ENCODE results near the gene GALP.
A peak's percentile ranks its signal among the peaks of the same experiment; 100 is the strongest.
"Not testable (repeated sequence)": the region's sequence is repeated elsewhere in the genome, so short reads cannot be mapped to it uniquely, and the experiment has no call there.

The GALP gene

GRCh38 chr19:56159622-56160271 is 16.1 kb upstream of the GALP start:
- Mint-ChIP-seq H3K4me1 (peaks cover 6% of the 10 kb centered on the region), H3K4me3 (no peak overlapping the region), H3K27ac (no peak overlapping the region), H3K36me3 (peaks cover 9% of the 10 kb centered on the region), H3K9me3 (no peaks in the 10 kb centered on the region), H3K27me3 (no peaks in the 10 kb centered on the region)

- no peak overlapping the region for H3K27ac Mint-ChIP-seq
- no peak overlapping the region for H3K4me3 Mint-ChIP-seq
- peaks cover 2% of the 10 kb centered on the region for H3K27me3 Mint-ChIP-seq
- H3K36me3 Mint-ChIP-seq = peaks cover 9% of the 10 kb centered on the region
- H3K9me3 Mint-ChIP-seq = no peaks in the 10 kb centered on the region
- H3K4me1 Mint-ChIP-seq = peaks cover 6% of the 10 kb centered on the region
Observed at GRCh38 chr19:56161534-56161933, 14.3 kb upstream of the GALP start.

GRCh38 chr19:56162258-56162657 is 13.6 kb upstream of the GALP start:
- Mint-ChIP-seq H3K4me3 (no peak overlapping the region), H3K36me3 (peaks cover 9% of the 10 kb centered on the region)

GRCh38 chr19:56163097-56163496 is 12.7 kb upstream of the GALP start:
- peak overlapping the region; percentile 79 for H3K27ac Mint-ChIP-seq
- peaks cover 6% of the 10 kb centered on the region for H3K4me1 Mint-ChIP-seq

More at GRCh38 chr19:56162258-56162657, 13.6 kb upstream of the GALP start:
- H3K4me1 Mint-ChIP-seq = peaks cover 6% of the 10 kb centered on the region
- no peaks in the 10 kb centered on the region for H3K9me3 Mint-ChIP-seq
- peak overlapping the region; percentile 46 for H3K27ac Mint-ChIP-seq
- H3K27me3 Mint-ChIP-seq = peaks cover 2% of the 10 kb centered on the region

GRCh38 chr19:56167064-56167578 is 8.7 kb upstream of the GALP start:
- no peaks in the 10 kb centered on the region for H3K9me3 Mint-ChIP-seq

More at GRCh38 chr19:56163097-56163496, 12.7 kb upstream of the GALP start:
- H3K27me3 Mint-ChIP-seq = peaks cover 2% of the 10 kb centered on the region
- no peaks in the 10 kb centered on the region for H3K9me3 Mint-ChIP-seq
- H3K36me3 Mint-ChIP-seq = peaks cover 9% of the 10 kb centered on the region
- H3K4me3 Mint-ChIP-seq = no peak overlapping the region

GRCh38 chr19:56170261-56170660 is 5.5 kb upstream of the GALP start:
- Mint-ChIP-seq H3K4me3 (no peak overlapping the region), H3K27me3 (peaks cover 2% of the 10 kb centered on the region), H3K4me1 (peaks cover 3% of the 10 kb centered on the region), H3K27ac (no peak overlapping the region), H3K9me3 (no peaks in the 10 kb centered on the region), H3K36me3 (no peaks in the 10 kb centered on the region)

More at GRCh38 chr19:56167064-56167578, 8.7 kb upstream of the GALP start:
- Mint-ChIP-seq H3K27ac (no peak overlapping the region), H3K36me3 (no peaks in the 10 kb centered on the region), H3K4me3 (no peak overlapping the region), H3K27me3 (peaks cover 3% of the 10 kb centered on the region), H3K4me1 (peaks cover 6% of the 10 kb centered on the region)

- no peaks in the 10 kb centered on the region for H3K36me3 Mint-ChIP-seq
Observed at GRCh38 chr19:56174086-56174485, 1.7 kb upstream of the GALP start.

GRCh38 chr19:56174550-56174949 is 1.3 kb upstream of the GALP start:
- no peaks in the 10 kb centered on the region for H3K36me3 Mint-ChIP-seq
- peaks cover 3% of the 10 kb centered on the region for H3K4me1 Mint-ChIP-seq
- H3K4me3 Mint-ChIP-seq = no peak overlapping the region
- H3K9me3 Mint-ChIP-seq = no peaks in the 10 kb centered on the region
- H3K27ac Mint-ChIP-seq = no peak overlapping the region
- peaks cover 2% of the 10 kb centered on the region for H3K27me3 Mint-ChIP-seq

More at GRCh38 chr19:56174086-56174485, 1.7 kb upstream of the GALP start:
- H3K9me3 Mint-ChIP-seq = no peaks in the 10 kb centered on the region
- H3K27ac Mint-ChIP-seq = no peak overlapping the region
- no peak overlapping the region for H3K4me3 Mint-ChIP-seq
- peaks cover 2% of the 10 kb centered on the region for H3K27me3 Mint-ChIP-seq
- H3K4me1 Mint-ChIP-seq = peaks cover 3% of the 10 kb centered on the region

- H3K27me3 Mint-ChIP-seq, H3K4me3 Mint-ChIP-seq, H3K36me3 Mint-ChIP-seq, H3K27ac Mint-ChIP-seq, H3K9me3 Mint-ChIP-seq, H3K4me1 Mint-ChIP-seq: not testable (repeated sequence)
Observed at GRCh38 chr19:56176310-56176709, 502 bp downstream of the GALP start.

- H3K4me3 Mint-ChIP-seq = no peak overlapping the region
- no peak overlapping the region for H3K27ac Mint-ChIP-seq
- H3K4me1 Mint-ChIP-seq = peaks cover 1% of the 10 kb centered on the region
- H3K9me3 Mint-ChIP-seq = no peaks in the 10 kb centered on the region
- no peaks in the 10 kb centered on the region for H3K27me3 Mint-ChIP-seq
- no peaks in the 10 kb centered on the region for H3K36me3 Mint-ChIP-seq
Observed at GRCh38 chr19:56176881-56177280, 1.1 kb downstream of the GALP start.

GRCh38 chr19:56177564-56178243 is 1.9 kb downstream of the GALP start:
- Mint-ChIP-seq H3K27me3 (no peaks in the 10 kb centered on the region), H3K4me3 (no peak overlapping the region), H3K36me3 (no peaks in the 10 kb centered on the region), H3K27ac (no peak overlapping the region), H3K4me1 (no peaks in the 10 kb centered on the region), H3K9me3 (no peaks in the 10 kb centered on the region)

- Mint-ChIP-seq H3K27me3 (peaks cover 8% of the 10 kb centered on the region), H3K4me1 (peaks cover 6% of the 10 kb centered on the region), H3K27ac (no peak overlapping the region), H3K4me3 (no peak overlapping the region), H3K9me3 (no peaks in the 10 kb centered on the region), H3K36me3 (no peaks in the 10 kb centered on the region)
Observed at GRCh38 chr19:56189785-56190184, 14.0 kb downstream of the GALP start.

- H3K9me3 Mint-ChIP-seq = no peaks in the 10 kb centered on the region
- H3K27me3 Mint-ChIP-seq = peaks cover 5% of the 10 kb centered on the region
- H3K4me1 Mint-ChIP-seq = no peaks in the 10 kb centered on the region
- no peak overlapping the region for H3K27ac Mint-ChIP-seq
- H3K4me3 Mint-ChIP-seq = no peak overlapping the region
- no peaks in the 10 kb centered on the region for H3K36me3 Mint-ChIP-seq
Observed at GRCh38 chr19:56191115-56191514, 15.3 kb downstream of the GALP start.

GRCh38 chr19:56191711-56192110 is 15.9 kb downstream of the GALP start:
- H3K4me1 Mint-ChIP-seq = no peaks in the 10 kb centered on the region
- H3K27me3 Mint-ChIP-seq = peaks cover 5% of the 10 kb centered on the region
- peak overlapping the region; percentile 56 for H3K27ac Mint-ChIP-seq
- H3K4me3 Mint-ChIP-seq = no peak overlapping the region
- H3K9me3 Mint-ChIP-seq = no peaks in the 10 kb centered on the region
- H3K36me3 Mint-ChIP-seq = no peaks in the 10 kb centered on the region

GRCh38 chr19:56193981-56194640 is 18.3 kb downstream of the GALP start:
- Mint-ChIP-seq H3K4me3 (no peak overlapping the region), H3K36me3 (no peaks in the 10 kb centered on the region), H3K27ac (no peak overlapping the region), H3K27me3 (peaks cover 2% of the 10 kb centered on the region), H3K4me1 (no peaks in the 10 kb centered on the region), H3K9me3 (no peaks in the 10 kb centered on the region)

- H3K9me3 Mint-ChIP-seq, H3K27ac Mint-ChIP-seq, H3K4me1 Mint-ChIP-seq, H3K4me3 Mint-ChIP-seq, H3K36me3 Mint-ChIP-seq, H3K27me3 Mint-ChIP-seq: not testable (repeated sequence)
Observed at GRCh38 chr19:56197646-56198045, 21.8 kb downstream of the GALP start, which contains the start of gene ZSCAN5B. TSS of gene ZSCAN5B (minus strand) at chr19:56197783. CDS start at chr19:56193052, 4,731 bp downstream.

All from activated naive CD4-positive, alpha-beta T cell treated with anti-CD3 and anti-CD28 coated beads, Interleukin-2, amount 50 U/mL, for 24 hours (primary cell).